Stimulated activated naive CD8-positive, alpha-beta T cell treated with anti-CD3 and anti-CD28 coated beads, Interleukin-15, Interleukin-2, amounts not matched to agents 100 ng/mL and 50 ng/mL, for 24 hours (primary cell): ENCODE measurements around the gene TMEM95.
"Not testable (repeated sequence)": the region's sequence is repeated elsewhere in the genome, so short reads cannot be mapped to it uniquely, and the experiment has no call there.

Source experiments
- H3K27ac Mint-ChIP-seq: one replicate; pipeline ENCODE4 v1.8.0; 2021; ENCODE audit warnings: mild to moderate bottlenecking, mixed read lengths
- H3K27me3 Mint-ChIP-seq: one replicate; pipeline ENCODE4 v1.8.0; 2021; ENCODE audit warnings: mixed read lengths
- H3K36me3 Mint-ChIP-seq: one replicate; pipeline ENCODE4 v1.8.0; 2021; ENCODE audit warnings: low read depth, mixed read lengths
- H3K4me1 Mint-ChIP-seq: one replicate; pipeline ENCODE4 v1.8.0; 2021; ENCODE audit warnings: low read depth, mixed read lengths
- H3K4me3 Mint-ChIP-seq: one replicate; pipeline ENCODE4 v1.8.0; 2021; ENCODE audit warnings: mild to moderate bottlenecking, mixed read lengths
- H3K9me3 Mint-ChIP-seq: one replicate; pipeline ENCODE4 v1.8.0; 2021; ENCODE audit warnings: mixed read lengths

Gene TMEM95

GRCh38 chr17:7330638-7331015 lies 24.3 kb upstream of the TMEM95 start:
- Mint-ChIP-seq H3K4me1 (peaks cover 48% of the 10 kb centered on the region), H3K9me3 (no peaks in the 10 kb centered on the region), H3K36me3 (no peaks in the 10 kb centered on the region), H3K4me3 (peak overlapping the region; percentile 92), H3K27me3 (no peaks in the 10 kb centered on the region), H3K27ac (no peak overlapping the region)

DNA sequence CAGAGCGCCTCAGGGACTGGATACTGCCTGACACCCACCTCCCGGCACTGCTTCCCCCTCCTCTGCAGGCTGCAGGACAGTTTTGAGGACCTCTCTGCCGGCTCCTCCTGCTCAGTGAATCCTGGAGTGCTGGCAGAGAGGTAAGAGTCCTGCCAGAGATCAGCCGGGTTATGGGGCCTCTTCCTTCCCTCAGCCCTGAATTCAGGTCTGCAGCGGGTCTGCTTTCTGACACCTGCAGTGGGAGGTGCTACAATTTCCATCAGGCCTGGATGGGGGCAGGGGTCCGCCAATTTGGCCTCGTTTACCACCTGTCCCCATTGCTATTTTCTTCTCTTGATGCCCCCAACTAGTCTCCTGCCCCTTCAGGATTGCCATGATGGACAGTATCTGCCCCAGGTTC lies 22.8 kb upstream of the TMEM95 start:
- peak overlapping the region; percentile 73 for H3K27ac Mint-ChIP-seq
- H3K9me3 Mint-ChIP-seq = no peaks in the 10 kb centered on the region
- H3K4me1 Mint-ChIP-seq = peaks cover 57% of the 10 kb centered on the region
- H3K4me3 Mint-ChIP-seq = no peak overlapping the region
- peaks cover 2% of the 10 kb centered on the region for H3K36me3 Mint-ChIP-seq
- no peaks in the 10 kb centered on the region for H3K27me3 Mint-ChIP-seq

GRCh38 chr17:7332600-7333069 lies 22.3 kb upstream of the TMEM95 start:
- not testable (repeated sequence) for H3K9me3 Mint-ChIP-seq, H3K36me3 Mint-ChIP-seq, H3K27me3 Mint-ChIP-seq
- Mint-ChIP-seq H3K27ac (peak overlapping the region; percentile 73), H3K4me1 (peaks cover 59% of the 10 kb centered on the region), H3K4me3 (peak overlapping the region; percentile 35)

DNA sequence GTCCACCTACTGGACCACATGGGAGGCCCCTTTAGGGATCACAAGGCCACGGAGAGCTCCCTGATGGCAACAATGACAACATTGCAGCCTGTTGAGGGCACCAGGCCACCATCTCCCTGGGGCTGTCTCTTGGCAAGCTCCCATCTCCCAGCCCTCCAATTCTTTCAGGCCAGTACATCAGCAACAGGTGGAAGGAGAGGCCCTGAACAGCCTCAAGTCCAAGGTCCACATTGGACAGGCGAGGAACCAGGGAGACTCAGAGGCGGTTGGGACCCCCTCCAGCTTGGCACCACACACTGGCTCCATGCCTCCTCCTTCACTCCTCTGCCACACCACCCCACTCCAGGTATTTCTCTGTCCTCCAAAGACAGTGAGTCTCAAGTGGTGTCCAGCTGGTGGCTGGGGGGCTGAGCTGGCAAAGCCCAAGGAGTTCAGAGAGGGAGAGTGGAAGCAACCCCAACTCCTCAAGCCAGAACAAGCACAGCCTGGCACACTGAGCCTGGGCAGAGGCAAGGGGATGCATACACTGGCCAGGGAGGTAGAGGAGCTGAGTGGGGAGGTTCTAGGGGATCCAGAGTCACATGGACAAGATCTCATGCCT lies 19.9 kb upstream of the TMEM95 start:
- H3K9me3 Mint-ChIP-seq = no peaks in the 10 kb centered on the region
- H3K27ac Mint-ChIP-seq = peak overlapping the region; percentile 94
- peaks cover 58% of the 10 kb centered on the region for H3K4me1 Mint-ChIP-seq
- H3K4me3 Mint-ChIP-seq = peak overlapping the region; percentile 93
- H3K36me3 Mint-ChIP-seq = peaks cover 18% of the 10 kb centered on the region
- no peaks in the 10 kb centered on the region for H3K27me3 Mint-ChIP-seq

DNA sequence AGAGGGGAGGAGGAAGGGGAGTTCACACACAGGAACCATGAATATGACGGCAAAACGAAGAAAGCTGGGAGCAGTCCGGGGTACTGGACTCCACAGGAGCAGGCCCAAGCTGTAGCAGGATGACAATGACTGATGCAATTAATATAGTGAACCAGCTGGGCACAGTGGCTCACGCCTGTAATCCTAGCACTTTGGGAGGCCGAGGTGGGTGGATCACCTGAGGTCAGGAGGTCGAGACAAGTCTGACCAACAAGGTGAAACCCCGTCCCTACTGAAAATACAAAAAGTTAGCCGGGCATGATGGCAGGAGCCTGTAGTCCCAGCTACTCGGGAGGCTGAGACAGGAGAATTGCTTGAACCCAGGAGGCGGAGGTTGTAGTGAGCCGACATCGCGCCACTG lies 19.2 kb upstream of the TMEM95 start:
- H3K36me3 Mint-ChIP-seq = peaks cover 23% of the 10 kb centered on the region
- H3K27me3 Mint-ChIP-seq, H3K9me3 Mint-ChIP-seq: not testable (repeated sequence)
- H3K27ac Mint-ChIP-seq = peak overlapping the region; percentile 94
- peaks cover 58% of the 10 kb centered on the region for H3K4me1 Mint-ChIP-seq
- H3K4me3 Mint-ChIP-seq = peak overlapping the region; percentile 93

DNA sequence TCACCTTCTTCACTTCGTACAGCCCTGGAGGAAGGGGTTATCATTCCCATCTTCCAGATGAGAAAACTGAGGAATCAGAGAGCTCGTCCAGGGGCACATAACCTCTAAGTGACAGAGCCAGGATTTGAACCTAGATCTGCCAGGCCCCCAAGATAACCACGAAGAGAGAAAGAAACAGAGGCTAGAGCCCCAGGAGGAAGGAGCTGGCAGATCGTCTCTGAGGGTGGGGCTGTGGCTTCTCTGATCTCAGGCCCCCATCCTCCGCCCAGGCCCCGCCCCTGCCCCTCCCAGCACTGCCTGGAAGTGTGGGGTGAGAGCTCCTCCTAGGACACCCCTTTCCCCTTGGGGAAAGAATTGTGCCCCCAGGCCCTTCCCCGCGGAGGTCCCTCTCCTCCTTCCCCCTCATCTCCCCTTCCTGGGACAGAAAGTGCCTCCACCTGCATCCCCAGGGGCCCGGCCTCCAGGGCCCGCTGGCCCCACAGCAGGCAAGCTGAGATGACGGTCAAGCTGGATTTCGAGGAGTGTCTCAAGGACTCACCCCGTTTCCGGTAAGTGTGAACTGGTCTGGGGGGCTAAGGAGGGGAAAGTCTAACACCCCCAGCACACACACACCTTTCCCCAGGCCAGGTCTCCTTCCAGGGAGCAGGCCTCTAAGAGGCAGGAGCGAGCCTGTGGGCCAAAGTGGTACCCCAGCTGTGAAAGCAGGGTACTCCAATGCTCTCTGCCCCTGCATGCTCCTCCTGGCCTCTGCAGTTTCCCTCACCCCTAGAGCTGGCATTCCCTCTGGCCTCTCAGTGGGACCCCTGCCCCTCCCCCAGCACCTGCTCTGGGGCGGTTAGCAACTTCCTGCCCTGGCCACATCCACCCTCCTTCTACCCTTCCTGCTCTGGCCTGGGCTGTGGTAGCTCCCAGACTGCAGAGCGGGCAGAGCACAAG lies 18.4 kb upstream of the TMEM95 start, which contains the start of gene ACAP1:
ACAP1 (plus strand) TSS at position 290 of the 936 bp plus-strand sequence; CDS start at position 496, 206 bp downstream.
- peaks cover 55% of the 10 kb centered on the region for H3K4me1 Mint-ChIP-seq
- H3K9me3 Mint-ChIP-seq = no peaks in the 10 kb centered on the region
- H3K4me3 Mint-ChIP-seq = peak within 1 kb of the TSS; percentile 93
- H3K27me3 Mint-ChIP-seq = no peaks in the 10 kb centered on the region
- peaks cover 26% of the 10 kb centered on the region for H3K36me3 Mint-ChIP-seq
- peak within 1 kb of the TSS; percentile 94 for H3K27ac Mint-ChIP-seq

DNA sequence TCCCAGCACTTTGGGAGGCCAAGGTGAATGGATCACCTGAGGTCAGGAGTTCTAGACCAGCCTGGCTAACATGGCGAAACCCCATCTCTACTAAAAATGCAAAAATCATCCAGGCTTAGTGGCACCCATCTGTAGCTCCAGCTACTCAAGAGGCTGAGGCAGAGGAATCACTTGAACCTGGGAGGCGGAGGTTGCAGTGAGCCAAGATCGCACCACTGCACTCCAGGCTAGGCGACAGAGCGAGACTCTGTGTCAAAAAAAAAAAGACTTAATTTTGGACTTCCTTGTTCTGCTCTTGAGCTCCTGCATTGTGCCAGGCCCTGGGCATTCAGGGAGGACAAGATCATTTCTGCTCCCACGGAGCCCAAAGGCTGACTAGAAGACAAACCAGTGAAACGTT lies 17.4 kb upstream of the TMEM95 start:
- peaks cover 50% of the 10 kb centered on the region for H3K4me1 Mint-ChIP-seq
- peaks cover 35% of the 10 kb centered on the region for H3K36me3 Mint-ChIP-seq
- peak overlapping the region; percentile 93 for H3K4me3 Mint-ChIP-seq
- not testable (repeated sequence) for H3K27me3 Mint-ChIP-seq, H3K9me3 Mint-ChIP-seq
- peak overlapping the region; percentile 88 for H3K27ac Mint-ChIP-seq

- H3K4me3 Mint-ChIP-seq = no peak overlapping the region
Measured at GRCh38 chr17:7340179-7340578, 14.8 kb upstream of the TMEM95 start.

DNA sequence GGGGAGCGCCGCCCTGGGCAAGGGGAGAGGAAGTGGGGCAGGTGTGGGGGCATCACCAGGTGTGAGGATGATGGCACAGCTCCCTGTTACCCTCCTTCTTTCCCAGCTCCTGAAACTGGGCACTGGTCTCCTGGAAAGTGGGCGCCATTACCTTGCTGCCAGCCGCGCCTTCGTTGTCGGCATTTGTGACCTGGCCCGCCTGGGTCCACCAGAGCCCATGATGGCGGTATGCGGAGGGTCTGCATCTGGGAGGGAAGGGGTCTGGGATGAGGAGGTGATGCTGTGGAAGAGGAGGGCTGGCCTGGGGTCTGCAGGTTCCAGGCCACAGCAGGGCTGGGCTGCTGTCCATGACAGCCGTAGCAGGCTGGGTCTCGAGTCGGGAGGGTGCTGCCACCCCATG lies 13.1 kb upstream of the TMEM95 start:
- Mint-ChIP-seq H3K27me3 (no peaks in the 10 kb centered on the region), H3K36me3 (peaks cover 49% of the 10 kb centered on the region), H3K4me1 (peaks cover 31% of the 10 kb centered on the region), H3K27ac (no peak overlapping the region), H3K4me3 (no peak overlapping the region), H3K9me3 (no peaks in the 10 kb centered on the region)

More at GRCh38 chr17:7340179-7340578, 14.8 kb upstream of the TMEM95 start:
- H3K27me3 Mint-ChIP-seq = no peaks in the 10 kb centered on the region
- peaks cover 42% of the 10 kb centered on the region for H3K4me1 Mint-ChIP-seq
- H3K9me3 Mint-ChIP-seq = no peaks in the 10 kb centered on the region
- peaks cover 40% of the 10 kb centered on the region for H3K36me3 Mint-ChIP-seq
- peak overlapping the region; percentile 8 for H3K27ac Mint-ChIP-seq

DNA sequence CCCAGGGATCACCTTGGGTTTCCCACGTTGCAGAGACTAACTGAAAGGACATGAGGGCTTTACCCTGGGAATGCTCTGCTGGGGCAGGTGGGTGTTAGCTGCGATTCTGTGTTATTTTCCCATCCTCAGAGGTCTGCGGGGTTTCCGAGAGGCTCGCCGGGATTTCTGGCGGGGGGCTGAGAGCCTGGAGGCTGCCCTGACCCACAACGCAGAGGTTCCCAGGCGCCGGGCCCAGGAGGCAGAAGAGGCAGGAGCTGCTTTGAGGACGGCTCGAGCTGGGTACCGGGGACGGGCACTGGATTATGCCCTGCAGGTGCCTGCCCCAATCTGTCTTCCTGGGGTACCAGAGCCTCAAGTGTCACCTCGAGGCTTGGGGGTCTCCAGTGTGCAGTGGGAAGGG lies 11.7 kb upstream of the TMEM95 start:
- H3K9me3 Mint-ChIP-seq = no peaks in the 10 kb centered on the region
- H3K36me3 Mint-ChIP-seq = peaks cover 45% of the 10 kb centered on the region
- no peak overlapping the region for H3K4me3 Mint-ChIP-seq
- H3K27ac Mint-ChIP-seq = peak overlapping the region; percentile 17
- no peaks in the 10 kb centered on the region for H3K27me3 Mint-ChIP-seq
- H3K4me1 Mint-ChIP-seq = peaks cover 19% of the 10 kb centered on the region

DNA sequence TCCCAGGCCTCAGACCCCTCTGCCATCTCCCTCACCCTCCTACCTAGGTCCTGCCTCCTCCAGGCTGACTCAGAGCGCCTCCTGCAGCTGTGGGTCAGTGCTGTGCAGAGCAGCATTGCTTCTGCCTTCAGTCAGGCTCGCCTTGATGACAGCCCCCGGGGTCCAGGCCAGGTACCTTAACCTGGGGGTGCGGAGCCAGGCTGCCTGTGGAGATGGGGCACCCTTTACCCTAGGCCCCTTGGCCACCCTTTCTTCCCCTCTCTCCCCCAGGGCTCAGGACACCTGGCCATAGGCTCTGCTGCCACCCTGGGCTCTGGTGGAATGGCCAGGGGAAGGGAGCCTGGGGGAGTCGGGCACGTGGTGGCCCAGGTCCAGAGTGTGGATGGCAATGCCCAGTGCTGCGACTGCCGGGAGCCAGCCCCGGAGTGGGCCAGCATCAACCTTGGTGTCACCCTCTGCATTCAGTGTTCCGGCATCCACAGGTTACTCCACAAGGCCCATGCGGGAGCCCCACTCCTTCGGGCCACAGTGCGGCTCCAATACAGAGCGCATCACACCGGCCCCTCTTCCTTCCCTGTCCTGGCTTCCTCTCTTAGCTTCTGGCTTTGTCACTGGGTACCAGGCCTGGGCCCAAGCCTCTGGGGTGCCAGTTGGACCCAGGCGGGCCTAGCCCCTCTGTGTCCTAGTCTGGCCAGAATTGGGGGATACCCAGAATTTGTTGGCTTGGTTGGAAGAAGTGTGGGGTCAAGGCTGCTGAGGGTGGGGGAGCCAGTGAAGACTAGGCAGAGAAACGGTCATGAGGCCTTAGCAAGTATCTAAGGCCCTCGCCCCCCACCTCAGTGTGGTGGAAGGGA lies 8.0 kb upstream of the TMEM95 start:
- Mint-ChIP-seq H3K27ac (no peak overlapping the region), H3K27me3 (no peaks in the 10 kb centered on the region), H3K4me3 (no peak overlapping the region), H3K4me1 (peaks cover 21% of the 10 kb centered on the region), H3K36me3 (peaks cover 40% of the 10 kb centered on the region), H3K9me3 (no peaks in the 10 kb centered on the region)

- Mint-ChIP-seq H3K4me3 (no peak overlapping the region), H3K9me3 (no peaks in the 10 kb centered on the region), H3K27me3 (no peaks in the 10 kb centered on the region), H3K27ac (peak overlapping the region; percentile 31), H3K36me3 (peaks cover 35% of the 10 kb centered on the region), H3K4me1 (peaks cover 27% of the 10 kb centered on the region)
Measured at GRCh38 chr17:7347630-7348477, 7.1 kb upstream of the TMEM95 start.

GRCh38 chr17:7348478-7349242 lies 6.3 kb upstream of the TMEM95 start:
- Mint-ChIP-seq H3K36me3 (peaks cover 35% of the 10 kb centered on the region), H3K9me3 (no peaks in the 10 kb centered on the region), H3K4me3 (no peak overlapping the region), H3K27me3 (no peaks in the 10 kb centered on the region), H3K4me1 (peaks cover 28% of the 10 kb centered on the region), H3K27ac (peak overlapping the region; percentile 42)
